Measurements from ENCODE around the gene PHC2. TPM values are rescaled to one million over a fixed set of nuclear protein-coding genes. Genes with fewer than 3 reads are reported as not detected.

The PHC2 gene
- total and polyA plus RNA-seq, 7 experiments from 2014 or later, result 10.0 to 45.5 (median 35.0) TPM

DNA sequence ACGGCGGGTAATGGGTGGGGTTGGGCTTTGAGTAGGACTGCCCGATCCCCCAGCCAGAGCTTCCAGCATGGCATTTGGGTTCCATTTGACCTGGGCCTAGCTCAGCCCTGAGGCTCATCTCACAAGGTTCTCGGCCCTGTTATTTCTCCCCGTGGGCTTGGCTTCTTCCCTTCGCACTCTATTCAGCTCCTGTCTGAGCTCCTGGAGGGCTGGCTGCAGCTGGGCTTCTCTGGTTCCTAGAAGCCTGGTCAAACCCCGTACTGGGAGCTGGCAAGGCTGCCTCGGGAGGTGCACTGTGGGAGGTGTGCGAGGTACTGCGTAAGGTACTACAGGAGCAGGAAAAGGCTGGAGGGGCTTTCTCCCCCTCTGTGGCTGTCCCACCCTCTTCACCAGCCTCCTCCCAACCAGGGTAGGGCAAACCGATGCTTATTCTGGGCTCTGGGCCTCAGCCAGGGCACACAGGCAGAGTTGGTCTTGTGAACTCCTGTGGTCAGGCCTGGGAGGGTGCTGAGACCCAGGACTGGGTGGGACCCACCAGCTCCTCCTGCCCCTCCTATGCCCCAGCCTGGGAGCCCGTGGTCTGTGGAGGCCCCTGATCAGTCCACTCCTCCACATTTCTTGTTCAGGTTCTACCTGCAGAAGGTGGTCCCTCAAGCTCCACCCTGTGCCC is 110.8 kb downstream of the PHC2 start:
- Histone ChIP-seq H3K27me3 (ENCODE audit: control insufficient read depth in 2 of 2, insufficient read depth in 2 of 2, low read length in 2 of 2) (no peaks in the 10 kb centered on the region), H3K4me1 (ENCODE audit: control insufficient read depth in 2 of 2, insufficient read depth in 2 of 2, low read length in 2 of 2) (no peaks in the 10 kb centered on the region), H3K4me3 (ENCODE audit: low read length) (no peak overlapping the region), H3K9me3 (ENCODE audit: control insufficient read depth in 2 of 3, low read length in 3 of 3) (no peaks in the 10 kb centered on the region), H3K27ac (ENCODE audit: low read depth, low read length) (no peak overlapping the region), H3K36me3 (ENCODE audit: control insufficient read depth in 2 of 3, insufficient read depth in 3 of 3, low read length in 3 of 3) (peaks cover 3 to 20% (median 6%) of the 10 kb centered on the region in 3 experiments)
- Mint-ChIP-seq H3K4me3 (no peak overlapping the region), H3K27ac (no peak overlapping the region), H3K27me3 (peaks cover 0 to 10% (median 0%) of the 10 kb centered on the region in 5 donors), H3K36me3 (peaks cover 0 to 8% (median 3%) of the 10 kb centered on the region in 5 donors), H3K9me3 (no peaks in the 10 kb centered on the region), H3K4me1 (peaks cover 0 to 7% (median 4%) of the 10 kb centered on the region in 7 donors)
- ATAC-seq (no peak), DNase-seq (no peak)
- intact Hi-C loops (cut with micrococcal nuclease), result no loop called here
- POLR2A ChIA-PET, result no interaction called here
- CTCF ChIA-PET, result interaction anchor here (0.5 kb wide), 1 partner anchor 22 kb away, joined by 5 read pairs; no protein-coding TSS in a partner anchor

DNA sequence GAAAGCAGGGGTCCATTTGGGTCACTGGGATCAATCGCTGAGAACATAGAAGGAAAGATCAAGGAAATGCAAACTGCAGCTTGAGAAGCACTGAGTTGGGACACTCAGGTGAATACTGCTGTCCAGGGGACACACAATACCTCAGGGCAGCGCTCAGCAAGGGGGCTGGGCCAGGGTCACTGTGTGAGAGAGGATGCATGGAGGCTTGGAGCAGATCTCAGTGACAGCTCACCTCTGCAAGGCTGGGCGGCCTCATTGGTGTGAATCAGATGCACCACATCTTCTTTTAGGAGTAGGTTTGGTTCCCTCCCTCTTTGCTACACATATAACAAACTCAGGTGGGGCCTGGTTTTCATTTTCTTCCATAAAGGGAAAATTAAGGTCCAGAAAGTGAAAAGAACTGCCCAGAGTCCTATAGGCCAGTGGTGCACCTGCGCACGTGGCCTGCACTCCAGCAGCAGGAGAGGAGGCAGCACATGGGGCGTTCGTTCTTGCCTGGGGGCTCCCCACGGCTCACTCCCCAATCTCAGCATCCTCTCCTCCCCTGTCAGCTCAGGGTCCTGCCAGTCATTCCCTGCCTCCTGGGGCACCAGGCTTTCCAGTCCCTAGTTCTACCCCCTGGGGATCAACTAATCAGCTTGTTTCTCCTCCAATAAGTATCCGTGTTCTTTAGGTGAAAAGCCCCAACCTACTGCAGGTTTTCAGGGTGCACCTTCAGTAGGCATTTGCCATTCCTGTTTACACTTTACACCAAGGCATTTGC is 111.5 kb downstream of the PHC2 start:
- H3K4me1 ChIP-seq (ENCODE audit: control insufficient read depth in 2 of 2, insufficient read depth in 2 of 2, low read length in 2 of 2), result no peaks in the 10 kb centered on the region
- Mint-ChIP-seq H3K27ac (peak overlapping the region in 1 of 9 donors; percentile 19), H3K27me3 (peaks cover 0 to 12% (median 0%) of the 10 kb centered on the region in 5 donors), H3K4me1 (peaks cover 0 to 7% (median 4%) of the 10 kb centered on the region in 7 donors), H3K4me3 (no peak overlapping the region), H3K36me3 (peaks cover 0 to 4% (median 0%) of the 10 kb centered on the region in 5 donors), H3K9me3 (no peaks in the 10 kb centered on the region)
- CTCF ChIA-PET, result interaction anchor here (1.1 kb wide), 1 partner anchor 24 kb away, joined by 3 read pairs; no protein-coding TSS in a partner anchor
- no peaks in the 10 kb centered on the region for H3K27me3 ChIP-seq (ENCODE audit: control insufficient read depth in 2 of 2, insufficient read depth in 2 of 2, low read length in 2 of 2)
- intact Hi-C loops (cut with micrococcal nuclease), result no loop called here
- H3K27ac ChIP-seq (ENCODE audit: low read depth, low read length), result no peak overlapping the region
- H3K36me3 ChIP-seq (ENCODE audit: control insufficient read depth in 2 of 3, insufficient read depth in 3 of 3, low read length in 3 of 3), result peaks cover 0 to 13% (median 3%) of the 10 kb centered on the region in 3 experiments
- H3K9me3 ChIP-seq (ENCODE audit: control insufficient read depth in 2 of 3, low read length in 3 of 3), result no peaks in the 10 kb centered on the region
- DNase-seq, result no peak
- no peak for ATAC-seq
- POLR2A ChIA-PET, result no interaction called here
- H3K4me3 ChIP-seq (ENCODE audit: low read length), result no peak overlapping the region

DNA sequence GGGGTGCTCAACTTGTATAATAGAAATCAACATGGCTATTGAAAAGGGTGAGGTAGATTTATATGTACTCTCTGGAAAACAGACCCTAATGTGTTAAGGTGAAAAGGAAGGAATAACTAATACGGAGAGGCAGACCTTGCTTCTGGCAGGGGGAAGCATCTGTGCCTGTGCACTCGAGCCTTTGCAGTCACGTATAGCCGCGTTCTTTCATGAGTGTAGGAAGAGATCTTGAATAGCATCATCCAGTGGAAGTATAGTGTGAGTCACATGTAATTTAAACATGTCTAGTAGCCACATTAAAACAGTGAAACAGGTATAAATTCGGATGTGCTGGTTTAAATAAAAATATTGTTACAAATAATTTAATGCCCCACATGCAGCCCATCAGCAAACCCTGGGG is 112.9 kb downstream of the PHC2 start:
- H3K36me3 ChIP-seq (ENCODE audit: control insufficient read depth in 2 of 3, insufficient read depth in 3 of 3, low read length in 3 of 3), result no peaks in the 10 kb centered on the region
- H3K27me3 Mint-ChIP-seq, result peaks cover 0 to 12% (median 0%) of the 10 kb centered on the region in 5 donors
- H3K4me3 ChIP-seq (ENCODE audit: low read length), result no peak overlapping the region
- no peaks in the 10 kb centered on the region for H3K4me1 ChIP-seq (ENCODE audit: control insufficient read depth in 2 of 2, insufficient read depth in 2 of 2, low read length in 2 of 2)
- H3K9me3 Mint-ChIP-seq, result no peaks in the 10 kb centered on the region
- ChIA-PET CTCF (no interaction called here), POLR2A (no interaction called here)
- no peak overlapping the region for H3K27ac ChIP-seq (ENCODE audit: low read depth, low read length)
- H3K4me1 Mint-ChIP-seq, result peaks cover 0 to 7% (median 4%) of the 10 kb centered on the region in 7 donors
- DNase-seq (no peak), ATAC-seq (no peak)
- H3K4me3 Mint-ChIP-seq, result no peak overlapping the region
- intact Hi-C loops (cut with micrococcal nuclease), result no loop called here
- peaks cover 0 to under 1% (median 0%) of the 10 kb centered on the region in 5 donors for H3K36me3 Mint-ChIP-seq
- H3K27ac Mint-ChIP-seq, result no peak overlapping the region
- H3K9me3 ChIP-seq (ENCODE audit: control insufficient read depth in 2 of 3, low read length in 3 of 3), result no peaks in the 10 kb centered on the region
- no peaks in the 10 kb centered on the region for H3K27me3 ChIP-seq (ENCODE audit: control insufficient read depth in 2 of 2, insufficient read depth in 2 of 2, low read length in 2 of 2)

DNA sequence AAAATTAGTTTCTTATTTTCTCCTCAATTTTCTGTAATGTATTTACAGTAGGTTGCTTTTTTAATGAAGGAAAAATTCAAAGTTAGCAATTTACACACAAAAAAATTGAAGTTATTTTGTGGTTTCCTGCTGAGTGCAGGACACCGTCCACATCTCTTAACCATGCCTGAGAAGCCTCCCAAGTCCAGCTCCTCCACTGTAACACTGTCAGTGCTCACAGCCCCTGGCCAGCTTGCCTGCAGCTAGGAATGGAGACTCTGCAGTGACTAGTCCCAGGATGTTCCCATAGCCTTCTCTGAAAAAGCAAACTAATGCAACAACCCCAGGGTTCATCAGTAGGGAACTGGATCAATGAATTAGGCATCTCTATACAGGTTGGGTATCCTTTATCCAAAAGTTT is 113.5 kb downstream of the PHC2 start:
- Histone ChIP-seq H3K9me3 (ENCODE audit: control insufficient read depth in 2 of 3, low read length in 3 of 3) (no peaks in the 10 kb centered on the region), H3K27me3 (ENCODE audit: control insufficient read depth in 2 of 2, insufficient read depth in 2 of 2, low read length in 2 of 2) (no peaks in the 10 kb centered on the region), H3K4me3 (ENCODE audit: low read length) (no peak overlapping the region), H3K27ac (ENCODE audit: low read depth, low read length) (no peak overlapping the region), H3K36me3 (ENCODE audit: control insufficient read depth in 2 of 3, insufficient read depth in 3 of 3, low read length in 3 of 3) (no peaks in the 10 kb centered on the region), H3K4me1 (ENCODE audit: control insufficient read depth in 2 of 2, insufficient read depth in 2 of 2, low read length in 2 of 2) (no peaks in the 10 kb centered on the region)
- H3K27me3 Mint-ChIP-seq, result peaks cover 0 to 12% (median 0%) of the 10 kb centered on the region in 5 donors
- H3K9me3 Mint-ChIP-seq, result no peaks in the 10 kb centered on the region
- CTCF ChIA-PET, result no interaction called here
- intact Hi-C loops (cut with micrococcal nuclease), result no loop called here
- POLR2A ChIA-PET, result no interaction called here
- no peak for ATAC-seq
- no peak overlapping the region for H3K4me3 Mint-ChIP-seq
- no peaks in the 10 kb centered on the region for H3K36me3 Mint-ChIP-seq
- no peak for DNase-seq
- H3K27ac Mint-ChIP-seq, result no peak overlapping the region
- peaks cover 0 to 7% (median 3%) of the 10 kb centered on the region in 7 donors for H3K4me1 Mint-ChIP-seq

DNA sequence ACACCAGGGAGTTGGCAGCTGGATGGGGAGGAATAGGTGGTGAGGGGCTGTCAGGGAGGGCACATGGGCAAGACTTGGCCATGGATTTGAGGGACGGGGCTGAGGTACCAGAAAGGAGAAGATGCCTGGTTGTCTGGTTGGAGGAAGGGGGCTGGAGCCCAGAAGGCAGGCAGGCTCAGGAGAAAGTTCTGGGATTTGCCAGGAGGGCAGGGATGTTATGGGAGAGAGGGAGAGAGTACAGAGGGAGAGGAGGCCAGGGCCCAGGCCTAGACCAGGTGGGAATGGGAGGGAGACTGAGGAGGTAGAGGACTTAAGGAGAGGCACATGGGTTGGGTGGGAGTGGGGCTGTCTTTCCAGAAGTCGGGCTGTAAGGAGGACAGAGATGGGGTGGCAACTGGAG is 114.3 kb downstream of the PHC2 start:
- peaks cover 0 to 7% (median 3%) of the 10 kb centered on the region in 7 donors for H3K4me1 Mint-ChIP-seq
- no peak overlapping the region for H3K27ac Mint-ChIP-seq
- no peaks in the 10 kb centered on the region for H3K36me3 Mint-ChIP-seq
- no peaks in the 10 kb centered on the region for H3K9me3 Mint-ChIP-seq
- ATAC-seq, result no peak
- H3K9me3 ChIP-seq (ENCODE audit: control insufficient read depth in 2 of 3, low read length in 3 of 3), result no peaks in the 10 kb centered on the region
- H3K27ac ChIP-seq (ENCODE audit: low read depth, low read length), result no peak overlapping the region
- DNase-seq, result no peak
- CTCF ChIA-PET, result no interaction called here
- H3K27me3 ChIP-seq (ENCODE audit: control insufficient read depth in 2 of 2, insufficient read depth in 2 of 2, low read length in 2 of 2), result no peaks in the 10 kb centered on the region
- POLR2A ChIA-PET, result no interaction called here
- no peaks in the 10 kb centered on the region for H3K36me3 ChIP-seq (ENCODE audit: control insufficient read depth in 2 of 3, insufficient read depth in 3 of 3, low read length in 3 of 3)
- intact Hi-C loops (cut with micrococcal nuclease), result no loop called here
- no peak overlapping the region for H3K4me3 Mint-ChIP-seq
- H3K4me3 ChIP-seq (ENCODE audit: low read length), result no peak overlapping the region
- peaks cover 0 to 12% (median 0%) of the 10 kb centered on the region in 5 donors for H3K27me3 Mint-ChIP-seq
- H3K4me1 ChIP-seq (ENCODE audit: control insufficient read depth in 2 of 2, insufficient read depth in 2 of 2, low read length in 2 of 2), result no peaks in the 10 kb centered on the region

DNA sequence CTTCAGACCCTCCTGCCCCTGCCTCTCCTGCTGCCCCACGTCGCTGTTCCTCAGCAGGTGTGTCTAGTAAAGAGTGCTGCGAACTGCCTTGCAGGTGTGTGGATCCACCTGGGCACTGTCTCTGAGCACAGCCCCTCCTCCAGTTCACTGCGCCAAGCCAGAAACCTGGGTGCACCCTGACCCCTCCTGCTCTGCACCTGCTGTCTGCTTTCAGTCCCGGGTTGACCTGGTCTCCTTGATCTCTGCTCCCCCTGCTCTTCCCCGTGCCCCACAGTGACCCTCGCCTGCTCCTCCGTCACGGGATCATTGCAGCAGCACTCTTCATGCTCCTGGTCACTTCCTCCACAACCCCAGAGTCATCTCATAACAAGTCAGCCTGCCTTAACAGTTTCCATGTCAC is 116.5 kb downstream of the PHC2 start:
- peaks cover 0 to 7% (median 4%) of the 10 kb centered on the region in 7 donors for H3K4me1 Mint-ChIP-seq
- no peak overlapping the region for H3K4me3 Mint-ChIP-seq
- Histone ChIP-seq H3K4me3 (ENCODE audit: low read length) (no peak overlapping the region), H3K9me3 (ENCODE audit: control insufficient read depth in 2 of 3, low read length in 3 of 3) (no peaks in the 10 kb centered on the region), H3K4me1 (ENCODE audit: control insufficient read depth in 2 of 2, insufficient read depth in 2 of 2, low read length in 2 of 2) (no peaks in the 10 kb centered on the region), H3K27me3 (ENCODE audit: control insufficient read depth in 2 of 2, insufficient read depth in 2 of 2, low read length in 2 of 2) (no peaks in the 10 kb centered on the region), H3K27ac (ENCODE audit: low read depth, low read length) (no peak overlapping the region), H3K36me3 (ENCODE audit: control insufficient read depth in 2 of 3, insufficient read depth in 3 of 3, low read length in 3 of 3) (no peaks in the 10 kb centered on the region)
- peaks cover 0 to 4% (median 0%) of the 10 kb centered on the region in 11 donors for H3K9me3 Mint-ChIP-seq
- H3K27me3 Mint-ChIP-seq, result peaks cover 0 to 12% (median 0%) of the 10 kb centered on the region in 5 donors
- H3K27ac Mint-ChIP-seq, result no peak overlapping the region
- ATAC-seq (no peak), DNase-seq (no peak)
- CTCF ChIA-PET, result no interaction called here
- intact Hi-C loops (cut with micrococcal nuclease), result no loop called here
- POLR2A ChIA-PET, result no interaction called here
- no peaks in the 10 kb centered on the region for H3K36me3 Mint-ChIP-seq

All from naive thymus-derived CD4-positive, alpha-beta T cell (primary cell).